HEK293 (cell line): ENCODE results near the gene STING1.

ENCODE experiments used
- CTCF ChIA-PET: fragments of 350-600 bp; formaldehyde crosslinking; extraction: SDS; loops from one replicate; lab custom pipeline; 2021; ENCODE audit warnings: antibody characterized with exemption; lab: Yijun Ruan, JAX
- POLR2A ChIA-PET: fragments of 300-600 bp; formaldehyde crosslinking; extraction: SDS; loops from one replicate; lab custom pipeline; 2020; ENCODE audit warnings: antibody characterized with exemption, inconsistent platforms; lab: Yijun Ruan, JAX
- H3K27ac ChIP-seq: fragments of 200-500 bp; sonication (Bioruptor generic); 2 replicates; pipeline ENCODE4 v1.5.1; 2014; ENCODE audit warnings: low read depth, low read length, control low read depth, inconsistent platforms; ENCODE audit errors: extremely low read depth
- H3K36me3 ChIP-seq, 2 experiments: fragments of 200-500 bp in 1 of 2; sonication (Bioruptor generic) in 1 of 2; 1 replicate in 1 of 2; 2 replicates in 1 of 2; pipeline ENCODE4 v1.5.1; 2014 to 2017; ENCODE audit warnings: inconsistent platforms in 2 of 2, low read length in 2 of 2; ENCODE audit not compliant: control insufficient read depth in 2 of 2, insufficient read depth in 1 of 2
- H3K4me1 ChIP-seq: fragments of 200-500 bp; sonication (Bioruptor generic); 2 replicates; pipeline ENCODE4 v1.5.1; 2014; ENCODE audit warnings: mild to moderate bottlenecking, low read length, inconsistent platforms; ENCODE audit not compliant: control insufficient read depth, insufficient read depth
- H3K4me3 ChIP-seq: 2 replicates; pipeline ENCODE4 v1.5.1; 2011; ENCODE audit warnings: low read depth, mild to moderate bottlenecking, control low read depth, low read length, moderate library complexity
- H3K9me3 ChIP-seq: fragments of 200-500 bp; sonication (Bioruptor generic); 2 replicates; pipeline ENCODE4 v1.5.1; 2014; ENCODE audit warnings: low read depth, low read length, inconsistent platforms; ENCODE audit not compliant: control insufficient read depth, insufficient read depth
- ATF2 ChIP-seq: fragments of 450-650 bp; formaldehyde crosslinking; IDR thresholded peaks from 2 replicates; pipeline ENCODE4 v1.5.1; 2016; ENCODE audit warnings: missing biosample characterization, missing genetic modification characterization, low read depth
- BCL11B ChIP-seq: fragments of 450-650 bp; formaldehyde crosslinking; IDR thresholded peaks from 2 replicates; pipeline ENCODE4 v1.5.1; 2016; ENCODE audit warnings: low read depth, missing biosample characterization, missing genetic modification characterization
- HIC1 ChIP-seq: fragments of 450-650 bp; formaldehyde crosslinking; IDR thresholded peaks from 2 replicates; pipeline ENCODE4 v1.5.1; 2016; ENCODE audit warnings: missing biosample characterization, missing genetic modification characterization
- KLF10 ChIP-seq: fragments of 450-650 bp; IDR thresholded peaks from 2 replicates; pipeline ENCODE4 v1.5.1; 2018; ENCODE audit warnings: missing biosample characterization, mild to moderate bottlenecking, missing genetic modification characterization
- PRDM4 ChIP-seq: fragments of 450-650 bp; formaldehyde crosslinking; IDR thresholded peaks from 2 replicates; pipeline ENCODE4 v1.5.1; 2017; ENCODE audit warnings: missing biosample characterization, missing genetic modification characterization
- YY2 ChIP-seq: fragments of 450-650 bp; formaldehyde crosslinking; IDR thresholded peaks from 2 replicates; pipeline ENCODE4 v1.5.1; 2016; ENCODE audit warnings: missing biosample characterization, missing genetic modification characterization
- ZIC2 ChIP-seq: fragments of 450-650 bp; formaldehyde crosslinking; IDR thresholded peaks from 2 replicates; pipeline ENCODE4 v1.5.1; 2016; ENCODE audit warnings: missing biosample characterization, missing genetic modification characterization
- ZNF202 ChIP-seq: fragments of 450-650 bp; formaldehyde crosslinking; IDR thresholded peaks from 2 replicates; pipeline ENCODE4 v1.5.1; 2016; ENCODE audit warnings: missing biosample characterization, missing genetic modification characterization, borderline replicate concordance
- ZNF354C ChIP-seq: fragments of 450-650 bp; formaldehyde crosslinking; IDR thresholded peaks from 2 replicates; pipeline ENCODE4 v1.5.1; 2016; ENCODE audit warnings: missing biosample characterization, missing genetic modification characterization, low read depth, borderline replicate concordance
- ZNF366 ChIP-seq: fragments of 450-650 bp; formaldehyde crosslinking; conservative IDR thresholded peaks from 2 replicates; pipeline ENCODE4 v1.5.1; 2016; ENCODE audit warnings: missing biosample characterization, missing genetic modification characterization
- ZNF398 ChIP-seq: fragments of 450-650 bp; formaldehyde crosslinking; IDR thresholded peaks from 2 replicates; pipeline ENCODE4 v1.5.1; 2017; ENCODE audit warnings: missing biosample characterization, missing genetic modification characterization
- ZNF623 ChIP-seq: fragments of 450-650 bp; formaldehyde crosslinking; IDR thresholded peaks from 2 replicates; pipeline ENCODE4 v1.5.1; 2016; ENCODE audit warnings: missing biosample characterization, missing genetic modification characterization
- TF ChIP-seq, protein P1 (sequence below): fragments of 450-650 bp; formaldehyde crosslinking; IDR thresholded peaks from 2 replicates; pipeline ENCODE4 v1.5.1; 2016; ENCODE audit warnings: missing biosample characterization, missing genetic modification characterization
- TF ChIP-seq, protein P2 (sequence below): fragments of 450-650 bp; formaldehyde crosslinking; IDR thresholded peaks from 2 replicates; pipeline ENCODE4 v1.5.1; 2016; ENCODE audit warnings: missing biosample characterization, missing genetic modification characterization, borderline replicate concordance

Gene STING1

GRCh38 chr5:139482050-139482889 lies at the start of gene STING1 (continued):
- TF ChIP-seq, protein P1, sequence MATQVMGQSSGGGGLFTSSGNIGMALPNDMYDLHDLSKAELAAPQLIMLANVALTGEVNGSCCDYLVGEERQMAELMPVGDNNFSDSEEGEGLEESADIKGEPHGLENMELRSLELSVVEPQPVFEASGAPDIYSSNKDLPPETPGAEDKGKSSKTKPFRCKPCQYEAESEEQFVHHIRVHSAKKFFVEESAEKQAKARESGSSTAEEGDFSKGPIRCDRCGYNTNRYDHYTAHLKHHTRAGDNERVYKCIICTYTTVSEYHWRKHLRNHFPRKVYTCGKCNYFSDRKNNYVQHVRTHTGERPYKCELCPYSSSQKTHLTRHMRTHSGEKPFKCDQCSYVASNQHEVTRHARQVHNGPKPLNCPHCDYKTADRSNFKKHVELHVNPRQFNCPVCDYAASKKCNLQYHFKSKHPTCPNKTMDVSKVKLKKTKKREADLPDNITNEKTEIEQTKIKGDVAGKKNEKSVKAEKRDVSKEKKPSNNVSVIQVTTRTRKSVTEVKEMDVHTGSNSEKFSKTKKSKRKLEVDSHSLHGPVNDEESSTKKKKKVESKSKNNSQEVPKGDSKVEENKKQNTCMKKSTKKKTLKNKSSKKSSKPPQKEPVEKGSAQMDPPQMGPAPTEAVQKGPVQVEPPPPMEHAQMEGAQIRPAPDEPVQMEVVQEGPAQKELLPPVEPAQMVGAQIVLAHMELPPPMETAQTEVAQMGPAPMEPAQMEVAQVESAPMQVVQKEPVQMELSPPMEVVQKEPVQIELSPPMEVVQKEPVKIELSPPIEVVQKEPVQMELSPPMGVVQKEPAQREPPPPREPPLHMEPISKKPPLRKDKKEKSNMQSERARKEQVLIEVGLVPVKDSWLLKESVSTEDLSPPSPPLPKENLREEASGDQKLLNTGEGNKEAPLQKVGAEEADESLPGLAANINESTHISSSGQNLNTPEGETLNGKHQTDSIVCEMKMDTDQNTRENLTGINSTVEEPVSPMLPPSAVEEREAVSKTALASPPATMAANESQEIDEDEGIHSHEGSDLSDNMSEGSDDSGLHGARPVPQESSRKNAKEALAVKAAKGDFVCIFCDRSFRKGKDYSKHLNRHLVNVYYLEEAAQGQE (tag by site-specific recombination), result no peak
- peak; percentile 96 for TF ChIP-seq ZNF366 (tag by site-specific recombination)
- TF ChIP-seq, protein P2, sequence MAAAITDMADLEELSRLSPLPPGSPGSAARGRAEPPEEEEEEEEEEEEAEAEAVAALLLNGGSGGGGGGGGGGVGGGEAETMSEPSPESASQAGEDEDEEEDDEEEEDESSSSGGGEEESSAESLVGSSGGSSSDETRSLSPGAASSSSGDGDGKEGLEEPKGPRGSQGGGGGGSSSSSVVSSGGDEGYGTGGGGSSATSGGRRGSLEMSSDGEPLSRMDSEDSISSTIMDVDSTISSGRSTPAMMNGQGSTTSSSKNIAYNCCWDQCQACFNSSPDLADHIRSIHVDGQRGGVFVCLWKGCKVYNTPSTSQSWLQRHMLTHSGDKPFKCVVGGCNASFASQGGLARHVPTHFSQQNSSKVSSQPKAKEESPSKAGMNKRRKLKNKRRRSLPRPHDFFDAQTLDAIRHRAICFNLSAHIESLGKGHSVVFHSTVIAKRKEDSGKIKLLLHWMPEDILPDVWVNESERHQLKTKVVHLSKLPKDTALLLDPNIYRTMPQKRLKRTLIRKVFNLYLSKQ, result no peak
- peak; percentile 41; the same call in 1 of the 2 replicates for TF ChIP-seq HIC1 (tag by site-specific recombination)
- TF ChIP-seq BCL11B, result no peak; the same call in 1 of the 2 replicates
- peak; percentile 85 for TF ChIP-seq ZNF398 (tag by site-specific recombination)
- no peak for TF ChIP-seq YY2
- 0 out of 2 replicates have a peak, but pooled peaks have one; percentile 27 for TF ChIP-seq ZNF623 (tag by site-specific recombination)
- peak; percentile 21 for TF ChIP-seq KLF10 (tag by site-specific recombination)
- peak; percentile 64; the same call in 1 of the 2 replicates for TF ChIP-seq ZIC2
- no peak for TF ChIP-seq ZNF202 (tag by site-specific recombination)
- peak; percentile 91 for TF ChIP-seq PRDM4 (tag by site-specific recombination)
- no peak for TF ChIP-seq ZNF354C (tag by site-specific recombination)

- Histone ChIP-seq H3K4me3 (no peak overlapping the region), H3K9me3 (no peaks in the 10 kb centered on the region), H3K36me3 (no peaks in the 10 kb centered on the region), H3K4me1 (no peaks in the 10 kb centered on the region), H3K27ac (no peak overlapping the region)
- POLR2A ChIA-PET, result interaction anchor here (0.7 kb wide), 1 partner anchor 18 kb away, joined by 3 read pairs; no protein-coding TSS in a partner anchor
- CTCF ChIA-PET, result interaction anchor here (1.3 kb wide), 1 partner anchor 14 kb away, joined by 7 read pairs; no protein-coding TSS in a partner anchor
- peak; percentile 23; the same call in 1 of the 2 replicates for TF ChIP-seq ATF2 (tag by site-specific recombination)
- TF ChIP-seq, protein P2, result no peak
Observed at GRCh38 chr5:139531772-139532169, 49.2 kb upstream of the STING1 start.
